Measurements from ENCODE around the gene TMEM225B.
"Not testable (repeated sequence)": the region's sequence is repeated elsewhere in the genome, so short reads cannot be mapped to it uniquely, and the experiment has no call there.

TMEM225B gene, protein sequence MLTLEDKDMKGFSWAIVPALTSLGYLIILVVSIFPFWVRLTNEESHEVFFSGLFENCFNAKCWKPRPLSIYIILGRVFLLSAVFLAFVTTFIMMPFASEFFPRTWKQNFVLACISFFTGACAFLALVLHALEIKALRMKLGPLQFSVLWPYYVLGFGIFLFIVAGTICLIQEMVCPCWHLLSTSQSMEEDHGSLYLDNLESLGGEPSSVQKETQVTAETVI

DNA sequence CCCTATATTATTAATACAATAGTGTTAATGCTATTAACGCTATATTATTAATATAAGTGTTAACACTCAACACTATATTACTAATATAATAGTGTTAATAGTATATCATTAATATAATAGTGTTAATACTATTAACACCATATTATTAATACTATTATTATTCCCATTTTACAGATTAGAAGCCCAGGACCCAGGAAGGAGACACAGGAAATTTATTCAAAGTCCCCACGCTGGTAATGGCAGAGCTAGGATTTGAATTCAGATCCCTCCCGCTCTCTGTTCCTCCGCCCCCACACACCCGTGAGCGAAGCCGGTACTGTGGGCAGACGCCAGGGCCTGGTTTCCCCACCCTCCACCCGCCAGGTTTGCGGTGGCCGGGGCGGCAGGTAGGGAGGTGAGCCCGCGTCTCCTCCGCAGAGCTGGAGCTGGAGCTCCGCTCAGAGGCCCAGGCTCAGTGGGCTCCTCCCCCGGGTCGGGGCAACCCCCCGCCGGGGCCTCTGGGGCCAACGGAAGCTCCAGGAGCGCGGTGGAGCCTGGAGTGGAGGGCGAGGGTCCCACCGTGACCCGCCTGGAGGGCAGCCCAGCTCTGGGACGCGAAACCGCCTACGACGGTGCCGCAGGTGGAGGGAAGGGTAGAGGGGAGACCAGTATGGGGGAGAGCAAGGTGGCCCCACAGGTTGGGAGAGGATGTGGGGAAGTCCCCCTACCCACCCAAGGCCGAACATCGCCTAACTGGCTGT lies at the start of gene TMEM225B:
TSS of gene TMEM225B (plus strand) at position 506 of the 740 bp plus-strand sequence. CDS start 6,122 bp downstream, outside the sequence.
- H3K4me3 ChIP-seq (ENCODE audit: low read depth in 1 of 2, low read length in 2 of 2), result no peak within 1 kb of the TSS
- H3K36me3 ChIP-seq (ENCODE audit: control insufficient read depth in 1 of 2, insufficient read depth in 2 of 2, low read length in 2 of 2), result no peaks in the 10 kb centered on the region
- no peak within 1 kb of the TSS for H3K9ac ChIP-seq (ENCODE audit: low read depth in 1 of 2, low read length in 2 of 2)
- no peaks in the 10 kb centered on the region for H3K9me3 ChIP-seq (ENCODE audit: control insufficient read depth in 1 of 2, low read length in 2 of 2)
- H3K27me3 ChIP-seq (ENCODE audit: control insufficient read depth in 1 of 2, insufficient read depth in 2 of 2, low read length in 2 of 2), result no peaks in the 10 kb centered on the region
- H3K27ac ChIP-seq (ENCODE audit: low read depth, low read length), result no peak within 1 kb of the TSS
- H3K4me1 ChIP-seq (ENCODE audit: control insufficient read depth in 1 of 2, insufficient read depth in 2 of 2, low read length in 2 of 2), result no peaks in the 10 kb centered on the region

GRCh38 chr7:99549545-99549944 lies 48.5 kb upstream of the TMEM225B start:
- H3K36me3 ChIP-seq (ENCODE audit: control insufficient read depth in 1 of 2, insufficient read depth in 2 of 2, low read length in 2 of 2), result peaks cover 13 to 18% of the 10 kb centered on the region in 2 donors
- peaks cover 0 to 11% of the 10 kb centered on the region in 2 donors for H3K9me3 ChIP-seq (ENCODE audit: control insufficient read depth in 1 of 2, low read length in 2 of 2)

GRCh38 chr7:99551334-99551733 lies 46.7 kb upstream of the TMEM225B start:
- H3K9ac ChIP-seq (ENCODE audit: low read depth in 1 of 2, low read length in 2 of 2), result peak overlapping the region; percentile 94 to 100
- peak overlapping the region; percentile 99 for H3K4me3 ChIP-seq (ENCODE audit: low read depth in 1 of 2, low read length in 2 of 2)
- peak overlapping the region; percentile 55 for H3K27ac ChIP-seq (ENCODE audit: low read depth, low read length)
- H3K4me1 ChIP-seq (ENCODE audit: control insufficient read depth in 1 of 2, insufficient read depth in 2 of 2, low read length in 2 of 2), result peaks cover 13 to 15% of the 10 kb centered on the region in 2 donors
- H3K9me3 ChIP-seq (ENCODE audit: control insufficient read depth in 1 of 2, low read length in 2 of 2), result peaks cover 0 to 11% of the 10 kb centered on the region in 2 donors
- H3K27me3 ChIP-seq (ENCODE audit: control insufficient read depth in 1 of 2, insufficient read depth in 2 of 2, low read length in 2 of 2), result no peaks in the 10 kb centered on the region
- peaks cover 16 to 18% of the 10 kb centered on the region in 2 donors for H3K36me3 ChIP-seq (ENCODE audit: control insufficient read depth in 1 of 2, insufficient read depth in 2 of 2, low read length in 2 of 2)

More at GRCh38 chr7:99549545-99549944, 48.5 kb upstream of the TMEM225B start:
- not testable (repeated sequence) for H3K27me3 ChIP-seq (ENCODE audit: control insufficient read depth in 1 of 2, insufficient read depth in 2 of 2, low read length in 2 of 2); H3K9ac ChIP-seq (ENCODE audit: low read depth in 1 of 2, low read length in 2 of 2); H3K4me3 ChIP-seq (ENCODE audit: low read depth in 1 of 2, low read length in 2 of 2); H3K27ac ChIP-seq (ENCODE audit: low read depth, low read length)
- peaks cover 10 to 15% of the 10 kb centered on the region in 2 donors for H3K4me1 ChIP-seq (ENCODE audit: control insufficient read depth in 1 of 2, insufficient read depth in 2 of 2, low read length in 2 of 2)

DNA sequence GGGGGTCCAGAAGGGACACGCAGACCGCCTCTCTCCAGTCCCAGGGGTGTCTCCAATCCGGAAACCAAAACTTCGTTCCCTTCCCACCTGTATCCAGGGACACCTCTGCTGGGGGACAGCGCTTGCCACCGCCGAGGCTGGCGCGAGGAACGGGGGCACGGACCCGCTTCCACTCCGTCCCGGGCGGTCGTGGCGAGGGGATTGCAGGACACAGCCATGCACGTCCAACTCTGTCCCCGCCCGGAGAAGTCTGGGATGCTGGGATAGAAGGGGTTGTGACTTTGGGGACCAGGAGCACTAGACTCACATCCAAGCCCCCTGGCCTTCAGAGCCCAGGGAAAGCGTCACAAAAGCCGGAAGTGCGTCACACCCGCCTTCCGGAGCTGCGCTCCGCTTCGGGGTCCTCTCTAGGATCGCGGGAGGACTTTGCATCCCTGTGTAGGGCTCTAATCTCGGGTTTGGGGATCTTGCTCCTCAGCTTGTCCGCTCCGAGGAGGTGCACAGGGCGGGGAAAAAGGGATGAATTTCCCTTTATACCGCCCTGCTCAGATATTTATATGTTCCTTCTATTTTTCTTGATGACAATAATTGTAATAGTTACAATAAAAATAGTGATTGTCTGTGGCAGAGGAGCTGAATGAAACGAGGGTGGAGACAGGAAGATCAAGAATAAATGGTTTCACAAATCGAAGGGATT lies 46.2 kb upstream of the TMEM225B start, which contains the start of gene FAM200A:
TSS of gene FAM200A (minus strand) at position 348 of the 697 bp plus-strand sequence. CDS start 3,707 bp downstream, outside the sequence.
- Histone ChIP-seq H3K36me3 (ENCODE audit: control insufficient read depth in 1 of 2, insufficient read depth in 2 of 2, low read length in 2 of 2) (peaks cover 16 to 18% of the 10 kb centered on the region in 2 donors), H3K9ac (ENCODE audit: low read depth in 1 of 2, low read length in 2 of 2) (peak within 1 kb of the TSS; percentile 94 to 100)

GRCh38 chr7:99553039-99553438 lies 45.0 kb upstream of the TMEM225B start:
- H3K36me3 ChIP-seq (ENCODE audit: control insufficient read depth in 1 of 2, insufficient read depth in 2 of 2, low read length in 2 of 2), result peaks cover 8 to 10% of the 10 kb centered on the region in 2 donors
- no peak overlapping the region for H3K4me3 ChIP-seq (ENCODE audit: low read depth in 1 of 2, low read length in 2 of 2)
- H3K27ac ChIP-seq (ENCODE audit: low read depth, low read length), result no peak overlapping the region
- peaks cover 0 to 4% of the 10 kb centered on the region in 2 donors for H3K9me3 ChIP-seq (ENCODE audit: control insufficient read depth in 1 of 2, low read length in 2 of 2)
- H3K9ac ChIP-seq (ENCODE audit: low read depth in 1 of 2, low read length in 2 of 2), result no peak overlapping the region
- no peaks in the 10 kb centered on the region for H3K27me3 ChIP-seq (ENCODE audit: control insufficient read depth in 1 of 2, insufficient read depth in 2 of 2, low read length in 2 of 2)
- peaks cover 21% of the 10 kb centered on the region in 2 donors for H3K4me1 ChIP-seq (ENCODE audit: control insufficient read depth in 1 of 2, insufficient read depth in 2 of 2, low read length in 2 of 2)

More for the DNA sequence above, 46.2 kb upstream of the TMEM225B start, which contains the start of gene FAM200A:
- H3K4me3 ChIP-seq (ENCODE audit: low read depth in 1 of 2, low read length in 2 of 2), result peak within 1 kb of the TSS; percentile 99
- H3K27me3 ChIP-seq (ENCODE audit: control insufficient read depth in 1 of 2, insufficient read depth in 2 of 2, low read length in 2 of 2), result no peaks in the 10 kb centered on the region
- peaks cover 14 to 15% of the 10 kb centered on the region in 2 donors for H3K4me1 ChIP-seq (ENCODE audit: control insufficient read depth in 1 of 2, insufficient read depth in 2 of 2, low read length in 2 of 2)
- H3K9me3 ChIP-seq (ENCODE audit: control insufficient read depth in 1 of 2, low read length in 2 of 2), result peaks cover 0 to 11% of the 10 kb centered on the region in 2 donors
- H3K27ac ChIP-seq (ENCODE audit: low read depth, low read length), result peak within 1 kb of the TSS; percentile 55

DNA sequence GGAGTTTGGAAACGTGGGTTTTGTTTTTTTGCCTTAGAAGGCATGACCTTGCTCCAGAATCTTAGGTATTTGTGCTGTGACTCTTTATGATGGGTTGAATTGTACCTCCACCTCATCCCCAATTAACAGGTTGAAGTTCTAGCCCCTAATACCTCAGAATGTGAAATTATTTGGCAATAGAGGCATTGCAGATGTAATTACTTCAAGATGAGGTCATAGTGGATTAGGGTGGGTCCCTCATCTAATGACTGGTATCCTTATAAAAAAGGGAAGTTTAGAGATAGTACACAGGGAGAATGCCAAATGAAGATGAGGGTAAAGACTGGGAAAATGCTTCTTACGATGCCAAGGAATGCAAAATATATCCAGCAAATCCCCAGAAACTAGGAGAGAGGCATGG lies 43.1 kb upstream of the TMEM225B start:
- Histone ChIP-seq H3K27me3 (ENCODE audit: control insufficient read depth in 1 of 2, insufficient read depth in 2 of 2, low read length in 2 of 2) (no peaks in the 10 kb centered on the region), H3K9me3 (ENCODE audit: control insufficient read depth in 1 of 2, low read length in 2 of 2) (no peaks in the 10 kb centered on the region), H3K27ac (ENCODE audit: low read depth, low read length) (no peak overlapping the region), H3K36me3 (ENCODE audit: control insufficient read depth in 1 of 2, insufficient read depth in 2 of 2, low read length in 2 of 2) (peaks cover 3 to 4% of the 10 kb centered on the region in 2 donors), H3K4me3 (ENCODE audit: low read depth in 1 of 2, low read length in 2 of 2) (no peak overlapping the region), H3K4me1 (ENCODE audit: control insufficient read depth in 1 of 2, insufficient read depth in 2 of 2, low read length in 2 of 2) (peaks cover 24 to 30% of the 10 kb centered on the region in 2 donors), H3K9ac (ENCODE audit: low read depth in 1 of 2, low read length in 2 of 2) (no peak overlapping the region)

DNA sequence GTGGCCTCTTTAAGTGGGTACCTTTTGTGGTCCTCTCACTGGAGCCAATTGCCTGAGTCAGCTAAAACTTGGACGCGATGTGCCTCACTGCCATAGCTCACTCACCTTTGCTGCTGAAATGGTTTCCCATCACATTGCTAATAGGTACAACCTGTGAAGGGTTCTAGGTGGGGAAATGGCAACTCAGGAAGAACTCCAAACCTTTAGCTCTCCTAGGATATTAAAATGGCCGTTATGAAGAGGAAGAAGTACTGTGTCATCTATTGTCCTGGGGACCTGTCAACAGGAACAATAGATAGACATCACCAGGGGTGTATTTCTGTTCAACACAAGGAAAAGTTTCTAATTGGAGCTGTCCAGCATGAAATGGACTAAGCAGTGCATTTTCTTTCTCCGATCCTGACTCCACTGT lies 40.9 kb upstream of the TMEM225B start:
- peak overlapping the region; percentile 70 to 98 for H3K9ac ChIP-seq (ENCODE audit: low read depth in 1 of 2, low read length in 2 of 2)
- H3K9me3 ChIP-seq (ENCODE audit: control insufficient read depth in 1 of 2, low read length in 2 of 2), result no peaks in the 10 kb centered on the region
- peak overlapping the region; percentile 73 to 98 for H3K4me3 ChIP-seq (ENCODE audit: low read depth in 1 of 2, low read length in 2 of 2)
- H3K27ac ChIP-seq (ENCODE audit: low read depth, low read length), result no peak overlapping the region
- H3K27me3 ChIP-seq (ENCODE audit: control insufficient read depth in 1 of 2, insufficient read depth in 2 of 2, low read length in 2 of 2), result no peaks in the 10 kb centered on the region
- peaks cover 21 to 24% of the 10 kb centered on the region in 2 donors for H3K4me1 ChIP-seq (ENCODE audit: control insufficient read depth in 1 of 2, insufficient read depth in 2 of 2, low read length in 2 of 2)
- peaks cover 21 to 24% of the 10 kb centered on the region in 2 donors for H3K36me3 ChIP-seq (ENCODE audit: control insufficient read depth in 1 of 2, insufficient read depth in 2 of 2, low read length in 2 of 2)

- H3K9ac ChIP-seq (ENCODE audit: low read depth in 1 of 2, low read length in 2 of 2), result peak overlapping the region; percentile 70 to 98
- H3K4me1 ChIP-seq (ENCODE audit: control insufficient read depth in 1 of 2, insufficient read depth in 2 of 2, low read length in 2 of 2), result peaks cover 16 to 27% of the 10 kb centered on the region in 2 donors
- H3K4me3 ChIP-seq (ENCODE audit: low read depth in 1 of 2, low read length in 2 of 2), result peak overlapping the region; percentile 73 to 98
- peaks cover 27 to 32% of the 10 kb centered on the region in 2 donors for H3K36me3 ChIP-seq (ENCODE audit: control insufficient read depth in 1 of 2, insufficient read depth in 2 of 2, low read length in 2 of 2)
- peak overlapping the region; percentile 91 for H3K27ac ChIP-seq (ENCODE audit: low read depth, low read length)
- H3K9me3 ChIP-seq (ENCODE audit: control insufficient read depth in 1 of 2, low read length in 2 of 2), result no peaks in the 10 kb centered on the region
- no peaks in the 10 kb centered on the region for H3K27me3 ChIP-seq (ENCODE audit: control insufficient read depth in 1 of 2, insufficient read depth in 2 of 2, low read length in 2 of 2)
Measured at GRCh38 chr7:99557940-99558305, 40.1 kb upstream of the TMEM225B start.

GRCh38 chr7:99558306-99559174 lies 39.5 kb upstream of the TMEM225B start, which contains the start of gene ZNF655:
ZNF655 (plus strand) TSS chr7:99558642; CDS start chr7:99560560, 1,918 bp downstream.
- Histone ChIP-seq H3K4me1 (ENCODE audit: control insufficient read depth in 1 of 2, insufficient read depth in 2 of 2, low read length in 2 of 2) (peaks cover 16 to 27% of the 10 kb centered on the region in 2 donors), H3K9ac (ENCODE audit: low read depth in 1 of 2, low read length in 2 of 2) (peak within 1 kb of the TSS; percentile 70 to 98), H3K27ac (ENCODE audit: low read depth, low read length) (peak within 1 kb of the TSS; percentile 91), H3K4me3 (ENCODE audit: low read depth in 1 of 2, low read length in 2 of 2) (peak within 1 kb of the TSS; percentile 73 to 98), H3K27me3 (ENCODE audit: control insufficient read depth in 1 of 2, insufficient read depth in 2 of 2, low read length in 2 of 2) (no peaks in the 10 kb centered on the region), H3K9me3 (ENCODE audit: control insufficient read depth in 1 of 2, low read length in 2 of 2) (no peaks in the 10 kb centered on the region), H3K36me3 (ENCODE audit: control insufficient read depth in 1 of 2, insufficient read depth in 2 of 2, low read length in 2 of 2) (peaks cover 28 to 35% of the 10 kb centered on the region in 2 donors)
